LNCaP clone FGC (cell line): ENCODE measurements around the gene DCDC2C.

Experiments used
- DNase-seq: peaks from one replicate; pipeline ENCODE4 v3.0.0-alpha.2; 2011; ENCODE audit warnings: low read depth
- H3K4me3 ChIP-seq: 2 replicates; pipeline ENCODE4 v1.5.1; 2011; ENCODE audit warnings: mild to moderate bottlenecking, low read depth, low read length, control low read depth
- TF ChIP-seq, protein P1 (sequence below): IDR thresholded peaks from 2 replicates; pipeline ENCODE4 v1.5.1; 2012; ENCODE audit warnings: mild to moderate bottlenecking; ENCODE audit not compliant: control insufficient read depth, insufficient read depth; ENCODE audit errors: extremely low read depth

The DCDC2C gene

DNA sequence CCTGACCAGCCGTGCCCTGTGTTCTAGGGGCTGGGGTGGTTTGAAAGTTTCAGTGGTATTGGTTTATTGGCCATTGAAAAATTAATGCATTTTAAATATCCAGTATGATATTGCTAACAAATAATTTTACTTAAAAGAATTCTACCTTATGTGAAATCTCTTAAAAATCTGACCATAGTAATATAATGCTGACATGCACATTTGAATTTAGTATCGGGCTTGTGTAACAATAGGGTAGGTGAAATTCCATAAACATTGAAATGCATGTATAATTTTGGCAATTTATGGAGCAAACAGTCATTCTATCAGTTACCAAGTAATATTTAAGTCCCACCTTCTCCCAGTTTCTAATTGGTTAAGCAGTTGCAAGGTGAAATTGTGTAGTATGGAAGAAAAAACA is 170.5 kb downstream of the DCDC2C start:
- TF ChIP-seq, protein P1, sequence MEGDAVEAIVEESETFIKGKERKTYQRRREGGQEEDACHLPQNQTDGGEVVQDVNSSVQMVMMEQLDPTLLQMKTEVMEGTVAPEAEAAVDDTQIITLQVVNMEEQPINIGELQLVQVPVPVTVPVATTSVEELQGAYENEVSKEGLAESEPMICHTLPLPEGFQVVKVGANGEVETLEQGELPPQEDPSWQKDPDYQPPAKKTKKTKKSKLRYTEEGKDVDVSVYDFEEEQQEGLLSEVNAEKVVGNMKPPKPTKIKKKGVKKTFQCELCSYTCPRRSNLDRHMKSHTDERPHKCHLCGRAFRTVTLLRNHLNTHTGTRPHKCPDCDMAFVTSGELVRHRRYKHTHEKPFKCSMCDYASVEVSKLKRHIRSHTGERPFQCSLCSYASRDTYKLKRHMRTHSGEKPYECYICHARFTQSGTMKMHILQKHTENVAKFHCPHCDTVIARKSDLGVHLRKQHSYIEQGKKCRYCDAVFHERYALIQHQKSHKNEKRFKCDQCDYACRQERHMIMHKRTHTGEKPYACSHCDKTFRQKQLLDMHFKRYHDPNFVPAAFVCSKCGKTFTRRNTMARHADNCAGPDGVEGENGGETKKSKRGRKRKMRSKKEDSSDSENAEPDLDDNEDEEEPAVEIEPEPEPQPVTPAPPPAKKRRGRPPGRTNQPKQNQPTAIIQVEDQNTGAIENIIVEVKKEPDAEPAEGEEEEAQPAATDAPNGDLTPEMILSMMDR: no peak
- no peak overlapping the region for H3K4me3 ChIP-seq
- DNase-seq: no peak

DNA sequence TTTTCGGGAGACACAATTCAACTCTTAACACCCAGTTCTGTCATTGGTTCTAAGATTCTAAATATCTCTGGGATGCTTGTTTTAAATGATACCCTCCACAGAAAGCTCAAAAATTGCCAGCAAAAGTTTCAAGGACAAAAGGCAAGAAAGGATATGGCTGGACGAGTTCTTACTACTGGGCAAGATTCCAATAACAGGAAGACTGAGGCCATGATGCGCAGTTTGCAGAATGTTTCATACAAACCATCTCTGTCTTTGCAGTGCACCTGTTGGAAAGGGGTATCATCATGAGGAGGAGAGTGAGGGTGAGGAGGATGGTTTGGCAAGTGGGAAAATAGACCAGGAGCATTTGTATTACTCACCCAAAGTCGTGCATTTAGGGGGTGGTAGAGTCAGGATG is 172.8 kb downstream of the DCDC2C start:
- TF ChIP-seq, protein P1: no peak
- DNase-seq: no peak
- no peak overlapping the region for H3K4me3 ChIP-seq

DNA sequence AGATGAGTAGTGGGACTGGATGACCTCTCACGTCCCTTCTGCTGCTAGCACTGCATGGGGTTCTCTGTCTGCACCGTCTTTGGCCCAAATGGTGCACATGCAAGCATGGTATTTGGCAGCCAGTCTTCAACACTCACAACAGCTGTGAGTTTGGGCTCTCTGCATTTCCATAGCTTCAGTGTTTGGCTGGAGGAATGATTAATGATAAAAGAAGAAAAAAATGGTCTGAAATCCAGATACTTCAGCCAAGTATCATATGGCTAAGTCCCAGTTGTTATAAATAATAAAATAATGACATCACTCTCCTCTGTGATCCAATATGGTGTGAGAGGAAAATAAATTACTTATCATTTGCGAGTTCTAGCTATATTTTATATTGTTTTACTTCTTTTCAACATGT is 173.3 kb downstream of the DCDC2C start:
- no peak overlapping the region for H3K4me3 ChIP-seq
- TF ChIP-seq, protein P1: no peak
- DNase-seq: no peak

DNA sequence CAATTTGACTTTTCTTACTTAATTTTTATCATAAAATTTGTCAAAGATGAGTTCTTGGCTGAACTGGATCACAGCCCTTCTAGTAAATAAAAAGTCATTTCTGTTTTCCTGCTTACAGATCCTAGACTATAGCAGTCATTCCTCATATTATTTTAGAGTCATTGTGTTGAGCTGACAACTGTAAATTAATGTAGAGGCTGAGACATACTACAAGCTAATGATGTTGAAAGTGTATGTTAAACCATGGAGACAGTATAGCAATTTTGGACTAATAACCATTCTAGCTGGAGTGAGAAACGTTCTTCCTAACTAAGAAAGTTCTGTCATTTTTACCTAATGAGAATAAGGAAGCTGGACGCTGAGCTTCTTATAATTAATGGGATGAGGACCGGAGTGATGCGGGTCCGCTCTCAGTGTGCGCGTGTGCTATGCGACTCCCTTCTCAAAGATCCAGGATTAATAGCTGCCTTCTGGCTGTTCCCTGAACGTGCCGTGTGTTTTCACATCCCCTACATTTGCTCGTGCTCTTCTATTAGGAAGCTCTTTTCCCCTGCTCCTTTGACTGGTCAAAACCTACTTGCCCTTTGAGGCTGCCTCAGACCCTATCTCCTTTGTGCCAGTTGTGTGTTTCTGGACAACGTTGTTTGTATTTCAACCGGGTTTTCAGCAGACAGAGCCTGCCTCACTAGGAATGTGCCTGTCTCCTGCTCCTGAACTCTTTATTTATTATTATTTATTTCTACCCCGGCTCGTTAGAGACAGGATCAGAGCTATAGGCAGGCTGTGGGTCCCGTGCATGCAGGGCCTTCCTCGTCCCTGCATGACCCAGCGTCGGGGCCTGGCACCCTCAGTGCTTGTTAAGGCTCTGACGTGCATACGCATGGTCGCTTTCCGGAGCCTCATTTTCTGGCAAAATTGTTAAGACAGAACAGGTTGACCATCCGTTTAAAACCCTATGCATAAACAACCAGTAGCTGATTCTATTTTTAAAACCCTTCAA is 182.6 kb downstream of the DCDC2C start:
- H3K4me3 ChIP-seq: no peak overlapping the region
- DNase-seq: no peak
- TF ChIP-seq, protein P1: no peak

DNA sequence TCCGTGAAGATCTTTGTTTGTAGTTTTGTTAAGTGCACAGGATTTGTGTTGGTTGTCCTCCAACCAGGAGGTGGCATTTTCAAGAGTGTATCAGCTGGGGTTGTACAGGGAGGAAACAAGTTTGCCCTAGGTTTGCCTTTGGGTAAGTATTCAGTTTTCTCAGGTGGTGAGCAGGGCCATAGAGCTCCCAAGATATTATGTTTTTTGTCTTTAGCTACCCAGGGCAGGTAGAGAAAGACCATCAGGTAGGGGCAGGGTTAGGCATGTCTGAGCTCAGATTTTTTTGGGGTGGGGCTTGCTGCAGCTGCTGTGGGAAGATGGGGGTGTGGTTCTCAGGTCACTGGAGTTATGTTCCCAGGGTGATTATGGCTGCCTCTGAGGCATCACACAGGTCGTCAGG is 191.6 kb downstream of the DCDC2C start:
- H3K4me3 ChIP-seq: no peak overlapping the region
- DNase-seq: no peak
- TF ChIP-seq, protein P1: no peak
